Measurements from ENCODE around the gene GJB3.
A peak's percentile ranks its signal among the peaks of the same experiment; 100 is the strongest.

The GJB3 gene

GRCh38 chr1:34763142-34763781, 17.8 kb upstream of the GJB3 start:
- peaks cover 9% of the 10 kb centered on the region for H3K4me1 ChIP-seq (ENCODE audit: control insufficient read depth, insufficient read depth, low read depth, low read length)
- H3K9ac ChIP-seq (ENCODE audit: low read length) = no peak overlapping the region
- no peak for DNase-seq
- no peak overlapping the region for H3K27ac ChIP-seq (ENCODE audit: low read length, poor library complexity, severe bottlenecking)
- H2BK5ac ChIP-seq (ENCODE audit: low read depth, low read length, poor library complexity, severe bottlenecking) = no peak overlapping the region
- no peak overlapping the region for H4K8ac ChIP-seq (ENCODE audit: low read length)
- H4K91ac ChIP-seq (ENCODE audit: low read length) = no peak overlapping the region
- H3K4ac ChIP-seq (ENCODE audit: low read depth in 1 of 2, low read length in 2 of 2) = no peak overlapping the region
- peaks cover 0 to 62% of the 10 kb centered on the region in 2 experiments for H3K27me3 ChIP-seq (ENCODE audit: control insufficient read depth in 1 of 2, insufficient read depth in 1 of 2, low read length in 2 of 2)
- no peak overlapping the region for H2BK12ac ChIP-seq (ENCODE audit: low read length in 2 of 2)
- H3K18ac ChIP-seq (ENCODE audit: low read depth in 1 of 2, low read length in 2 of 2) = no peak overlapping the region
- H2AK5ac ChIP-seq (ENCODE audit: low read length, severe bottlenecking) = no peak overlapping the region
- H2BK15ac ChIP-seq (ENCODE audit: low read depth, poor library complexity, severe bottlenecking) = no peak overlapping the region
- H3K9me3 ChIP-seq (ENCODE audit: control insufficient read depth, low read length) = no peaks in the 10 kb centered on the region
- H3K79me1 ChIP-seq (replicated peaks; ENCODE audit: low read length, poor library complexity, severe bottlenecking) = no peaks in the 10 kb centered on the region
- no peak overlapping the region for H3K14ac ChIP-seq (ENCODE audit: low read length in 2 of 2)
- no peak overlapping the region for H2AFZ ChIP-seq (ENCODE audit: low read depth, low read length)
- H3K36me3 ChIP-seq (ENCODE audit: control insufficient read depth in 1 of 2, insufficient read depth in 2 of 2, low read depth in 1 of 2, low read length in 2 of 2) = no peaks in the 10 kb centered on the region
- H2BK120ac ChIP-seq (ENCODE audit: low read depth, low read length) = no peak overlapping the region
- peak overlapping the region; percentile 13 for H3K4me2 ChIP-seq (ENCODE audit: low read length, poor library complexity, severe bottlenecking)
- WGBS = 33% methylated on average over 8 of the region's 8 CpGs
- no peak overlapping the region for H3K4me3 ChIP-seq (ENCODE audit: insufficient read depth in 1 of 2, low read depth in 1 of 2, low read length in 2 of 2)
- no peak overlapping the region for H3K23ac ChIP-seq (ENCODE audit: low read length in 2 of 2)

- H2AK5ac ChIP-seq (ENCODE audit: low read length, severe bottlenecking) = no peak overlapping the region
- no peaks in the 10 kb centered on the region for H3K36me3 ChIP-seq (ENCODE audit: control insufficient read depth in 1 of 2, insufficient read depth in 2 of 2, low read depth in 1 of 2, low read length in 2 of 2)
- H3K4ac ChIP-seq (ENCODE audit: low read depth in 1 of 2, low read length in 2 of 2) = no peak overlapping the region
- H3K4me3 ChIP-seq (ENCODE audit: insufficient read depth in 1 of 2, low read depth in 1 of 2, low read length in 2 of 2) = no peak overlapping the region
- no peak overlapping the region for H3K23ac ChIP-seq (ENCODE audit: low read length in 2 of 2)
- no peak overlapping the region for H3K14ac ChIP-seq (ENCODE audit: low read length in 2 of 2)
- H3K79me1 ChIP-seq (replicated peaks; ENCODE audit: low read length, poor library complexity, severe bottlenecking) = no peaks in the 10 kb centered on the region
- no peak overlapping the region for H2BK15ac ChIP-seq (ENCODE audit: low read depth, poor library complexity, severe bottlenecking)
- H2BK5ac ChIP-seq (ENCODE audit: low read depth, low read length, poor library complexity, severe bottlenecking) = no peak overlapping the region
- no peaks in the 10 kb centered on the region for H3K4me1 ChIP-seq (ENCODE audit: control insufficient read depth, insufficient read depth, low read depth, low read length)
- H3K4me2 ChIP-seq (ENCODE audit: low read length, poor library complexity, severe bottlenecking) = no peak overlapping the region
- H4K91ac ChIP-seq (ENCODE audit: low read length) = no peak overlapping the region
- peaks cover 0 to 50% of the 10 kb centered on the region in 2 experiments for H3K27me3 ChIP-seq (ENCODE audit: control insufficient read depth in 1 of 2, insufficient read depth in 1 of 2, low read length in 2 of 2)
- H2BK120ac ChIP-seq (ENCODE audit: low read depth, low read length) = no peak overlapping the region
- H3K18ac ChIP-seq (ENCODE audit: low read depth in 1 of 2, low read length in 2 of 2) = no peak overlapping the region
- H3K9me3 ChIP-seq (ENCODE audit: control insufficient read depth, low read length) = no peaks in the 10 kb centered on the region
- H2BK12ac ChIP-seq (ENCODE audit: low read length in 2 of 2) = no peak overlapping the region
- H4K8ac ChIP-seq (ENCODE audit: low read length) = no peak overlapping the region
- H3K27ac ChIP-seq (ENCODE audit: low read length, poor library complexity, severe bottlenecking) = no peak overlapping the region
- WGBS = 100% methylated on average over 2 of the region's 3 CpGs
- H2AFZ ChIP-seq (ENCODE audit: low read depth, low read length) = no peak overlapping the region
- no peak overlapping the region for H3K9ac ChIP-seq (ENCODE audit: low read length)
- DNase-seq = no peak
Measured at GRCh38 chr1:34768856-34769255, 12.2 kb upstream of the GJB3 start.

- WGBS = 75% methylated on average over 5 of the region's 5 CpGs
- no peak overlapping the region for H2BK120ac ChIP-seq (ENCODE audit: low read depth, low read length)
Measured at GRCh38 chr1:34770891-34771504, 10.0 kb upstream of the GJB3 start.

GRCh38 chr1:34771573-34772371, 9.2 kb upstream of the GJB3 start:
- Histone ChIP-seq H3K18ac (ENCODE audit: low read depth in 1 of 2, low read length in 2 of 2) (no peak overlapping the region), H3K36me3 (ENCODE audit: control insufficient read depth in 1 of 2, insufficient read depth in 2 of 2, low read depth in 1 of 2, low read length in 2 of 2) (no peaks in the 10 kb centered on the region), H3K4me3 (ENCODE audit: insufficient read depth in 1 of 2, low read depth in 1 of 2, low read length in 2 of 2) (no peak overlapping the region), H2BK120ac (ENCODE audit: low read depth, low read length) (no peak overlapping the region), H3K79me1 (replicated peaks; ENCODE audit: low read length, poor library complexity, severe bottlenecking) (no peaks in the 10 kb centered on the region), H2AFZ (ENCODE audit: low read depth, low read length) (no peak overlapping the region), H3K27ac (ENCODE audit: low read length, poor library complexity, severe bottlenecking) (no peak overlapping the region), H3K4ac (ENCODE audit: low read depth in 1 of 2, low read length in 2 of 2) (no peak overlapping the region), H2BK15ac (ENCODE audit: low read depth, poor library complexity, severe bottlenecking) (no peak overlapping the region), H3K23ac (ENCODE audit: low read length in 2 of 2) (no peak overlapping the region), H2BK12ac (ENCODE audit: low read length in 2 of 2) (no peak overlapping the region), H2AK5ac (ENCODE audit: low read length, severe bottlenecking) (no peak overlapping the region), H3K27me3 (ENCODE audit: control insufficient read depth in 1 of 2, insufficient read depth in 1 of 2, low read length in 2 of 2) (peaks cover 4 to 51% of the 10 kb centered on the region in 2 experiments), H3K4me1 (ENCODE audit: control insufficient read depth, insufficient read depth, low read depth, low read length) (no peaks in the 10 kb centered on the region), H3K14ac (ENCODE audit: low read length in 2 of 2) (no peak overlapping the region), H4K91ac (ENCODE audit: low read length) (no peak overlapping the region), H4K8ac (ENCODE audit: low read length) (no peak overlapping the region), H3K9me3 (ENCODE audit: control insufficient read depth, low read length) (no peaks in the 10 kb centered on the region), H2BK5ac (ENCODE audit: low read depth, low read length, poor library complexity, severe bottlenecking) (no peak overlapping the region), H3K4me2 (ENCODE audit: low read length, poor library complexity, severe bottlenecking) (no peak overlapping the region), H3K9ac (ENCODE audit: low read length) (no peak overlapping the region)
- DNase-seq = no peak
- 81% methylated on average over 16 of the region's 16 CpGs for WGBS

More at GRCh38 chr1:34770891-34771504, 10.0 kb upstream of the GJB3 start:
- Histone ChIP-seq H3K36me3 (ENCODE audit: control insufficient read depth in 1 of 2, insufficient read depth in 2 of 2, low read depth in 1 of 2, low read length in 2 of 2) (no peaks in the 10 kb centered on the region), H2AK5ac (ENCODE audit: low read length, severe bottlenecking) (no peak overlapping the region), H3K9ac (ENCODE audit: low read length) (no peak overlapping the region), H3K18ac (ENCODE audit: low read depth in 1 of 2, low read length in 2 of 2) (no peak overlapping the region), H4K91ac (ENCODE audit: low read length) (no peak overlapping the region), H3K79me1 (replicated peaks; ENCODE audit: low read length, poor library complexity, severe bottlenecking) (no peaks in the 10 kb centered on the region), H3K27ac (ENCODE audit: low read length, poor library complexity, severe bottlenecking) (no peak overlapping the region), H3K4me1 (ENCODE audit: control insufficient read depth, insufficient read depth, low read depth, low read length) (no peaks in the 10 kb centered on the region), H2BK12ac (ENCODE audit: low read length in 2 of 2) (no peak overlapping the region), H3K23ac (ENCODE audit: low read length in 2 of 2) (no peak overlapping the region), H3K4me2 (ENCODE audit: low read length, poor library complexity, severe bottlenecking) (no peak overlapping the region), H3K14ac (ENCODE audit: low read length in 2 of 2) (no peak overlapping the region), H3K27me3 (ENCODE audit: control insufficient read depth in 1 of 2, insufficient read depth in 1 of 2, low read length in 2 of 2) (peaks cover 3 to 51% of the 10 kb centered on the region in 2 experiments), H2BK5ac (ENCODE audit: low read depth, low read length, poor library complexity, severe bottlenecking) (no peak overlapping the region), H3K4me3 (ENCODE audit: insufficient read depth in 1 of 2, low read depth in 1 of 2, low read length in 2 of 2) (no peak overlapping the region), H3K9me3 (ENCODE audit: control insufficient read depth, low read length) (no peaks in the 10 kb centered on the region), H3K4ac (ENCODE audit: low read depth in 1 of 2, low read length in 2 of 2) (no peak overlapping the region), H2BK15ac (ENCODE audit: low read depth, poor library complexity, severe bottlenecking) (no peak overlapping the region), H2AFZ (ENCODE audit: low read depth, low read length) (no peak overlapping the region), H4K8ac (ENCODE audit: low read length) (no peak overlapping the region)
- no peak for DNase-seq

Data from mesenchymal stem cell (in vitro differentiated cells and primary cell).